Activated CD4-positive, alpha-beta T cell treated with anti-CD3 and anti-CD28 coated beads for 48 hours (primary cell): ENCODE results near the gene ARHGAP32.

Source experiments
- DNase-seq: peaks from one replicate; pipeline ENCODE4 v3.0.0-alpha.2; 2020

ARHGAP32 gene

GRCh38 chr11:128948583-128948982, 243.5 kb downstream of the ARHGAP32 start:
- no peak for DNase-seq

GRCh38 chr11:128947773-128948172, 244.4 kb downstream of the ARHGAP32 start:
- DNase-seq: no peak

GRCh38 chr11:128946648-128947047, 245.5 kb downstream of the ARHGAP32 start:
- DNase-seq: no peak

GRCh38 chr11:128943428-128943976, 248.6 kb downstream of the ARHGAP32 start:
- DNase-seq: no peak

DNA sequence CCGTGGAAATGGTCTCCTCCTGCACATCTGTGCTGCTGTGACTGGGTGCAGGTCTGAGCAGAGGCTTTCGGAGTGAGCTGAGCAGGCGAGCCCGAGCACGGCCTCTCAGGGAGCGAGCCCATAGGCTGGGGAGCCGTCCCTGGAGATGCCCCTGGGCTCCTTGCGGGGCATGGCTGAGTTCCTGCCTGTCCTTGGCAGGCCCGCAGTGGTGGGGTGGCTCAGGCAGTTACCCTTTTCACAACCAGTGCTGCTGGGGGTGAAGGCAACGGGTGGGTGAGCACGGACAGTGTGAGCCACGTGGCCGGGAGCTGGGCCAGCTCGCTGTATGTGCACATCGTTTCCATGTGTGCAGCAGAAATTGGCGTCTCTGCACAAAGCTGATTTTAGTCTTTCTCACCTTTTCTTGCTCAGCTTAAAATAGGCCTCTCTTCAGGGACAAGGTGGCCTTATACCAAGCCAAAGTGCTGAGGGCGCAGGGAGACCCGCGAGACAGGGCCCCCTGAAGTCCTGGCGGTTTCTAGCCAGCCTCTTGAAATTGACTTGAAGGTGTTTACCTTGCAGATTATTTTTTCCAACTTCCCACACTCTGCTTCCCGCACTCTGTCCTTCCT, 249.2 kb downstream of the ARHGAP32 start, which contains the start of gene TP53AIP1:
TSS of gene TP53AIP1 (minus strand) at position 55 of the 611 bp plus-strand sequence. CDS start 5,053 bp downstream, outside the sequence.
- no peak for DNase-seq

DNA sequence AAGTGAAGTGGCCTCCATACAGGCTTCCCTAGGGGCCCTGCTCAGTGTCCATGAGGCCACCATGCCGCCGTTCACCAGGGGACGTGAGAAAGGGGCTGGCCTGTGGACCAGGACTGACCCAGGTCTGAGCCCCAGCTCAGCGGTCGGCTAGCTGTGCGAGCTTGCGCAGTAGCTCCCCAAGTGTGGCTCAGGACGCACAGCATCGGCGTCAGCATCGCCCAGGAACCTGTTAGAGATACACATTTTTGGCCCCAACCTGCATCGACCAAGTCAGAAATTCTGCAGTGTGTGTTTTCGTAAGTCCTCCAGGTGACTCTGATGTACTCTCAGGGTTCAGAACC, 249.9 kb downstream of the ARHGAP32 start:
- no peak for DNase-seq

DNA sequence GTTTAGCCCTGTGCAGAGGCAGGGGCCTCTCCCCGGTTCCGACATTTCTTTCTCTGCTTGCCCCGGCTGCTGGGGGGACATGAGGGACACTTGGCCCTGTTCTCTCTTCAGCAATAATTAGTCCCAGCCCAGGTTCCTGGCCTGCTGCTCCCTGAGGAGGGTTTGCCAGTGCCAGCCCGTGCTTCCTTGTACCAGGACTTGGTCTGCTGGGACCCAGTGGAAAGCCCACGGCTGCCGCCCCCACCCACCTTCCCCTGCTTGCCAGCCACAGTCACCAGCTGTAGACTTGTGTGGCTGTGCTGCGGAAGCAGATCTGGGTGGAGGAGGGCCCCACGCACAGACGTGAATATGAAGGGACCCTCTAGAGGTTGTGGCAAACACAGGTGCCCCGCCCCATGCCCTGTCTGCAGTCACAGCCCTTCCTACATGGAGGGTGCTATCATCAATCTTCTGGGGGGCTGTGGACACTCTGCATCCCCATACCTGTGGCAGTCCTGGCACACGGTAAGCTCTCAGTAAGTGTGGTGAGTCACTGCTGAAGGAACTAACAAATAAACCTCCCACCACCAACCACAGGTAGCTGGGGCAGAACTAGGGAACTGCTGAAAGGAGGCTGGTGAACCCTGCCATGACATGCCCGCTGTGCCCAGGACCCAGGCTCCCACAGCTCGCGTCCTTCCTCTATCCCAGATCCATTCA, 250.4 kb downstream of the ARHGAP32 start:
- DNase-seq: no peak

DNA sequence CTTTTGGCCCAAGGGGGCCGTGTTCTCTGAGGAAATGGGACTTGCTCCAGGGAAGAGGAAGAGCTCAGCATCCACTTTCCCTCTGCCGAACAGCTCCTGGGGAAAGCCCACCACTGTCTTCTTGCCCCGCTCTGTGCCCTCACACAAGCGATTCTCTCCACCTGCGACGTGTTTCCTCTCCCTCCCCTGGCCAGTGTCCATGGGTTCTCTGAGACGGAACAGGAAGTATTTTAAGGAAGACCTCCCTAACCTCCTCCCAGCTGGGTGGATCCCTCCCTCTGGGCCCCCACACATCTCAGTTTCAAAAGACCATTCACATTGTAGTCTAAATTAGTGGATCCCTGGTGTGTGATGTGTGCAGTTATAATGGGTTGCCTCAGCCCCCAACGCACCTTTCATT, 251.0 kb downstream of the ARHGAP32 start:
- no peak for DNase-seq

- no peak for DNase-seq
These were observed 251.5 kb downstream of the ARHGAP32 start for GRCh38 chr11:128940603-128941002.

- no peak for DNase-seq
These were observed 252.0 kb downstream of the ARHGAP32 start for GRCh38 chr11:128940156-128940555.

GRCh38 chr11:128939591-128939990, 252.5 kb downstream of the ARHGAP32 start:
- DNase-seq: no peak

GRCh38 chr11:128938156-128938885, 253.8 kb downstream of the ARHGAP32 start:
- no peak for DNase-seq

DNA sequence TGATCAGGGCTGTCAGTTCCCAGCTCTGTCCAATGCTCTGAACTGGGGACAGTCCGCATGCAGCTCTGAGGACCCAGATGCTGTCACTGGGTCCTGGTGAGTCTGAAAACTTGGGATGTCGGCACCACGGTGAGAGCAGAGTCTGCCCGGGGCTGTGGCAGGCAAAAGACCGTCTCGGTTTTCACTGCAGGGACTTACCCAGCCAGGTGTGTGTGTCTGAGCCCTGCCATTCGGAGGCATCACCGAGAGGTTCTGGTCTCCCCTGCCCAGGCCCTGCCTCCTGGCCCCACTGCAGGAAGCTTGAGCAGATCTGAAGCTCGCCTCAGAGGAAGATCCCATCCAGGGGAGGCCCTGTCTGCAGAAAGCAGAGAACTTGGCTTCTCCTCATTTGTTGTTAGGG, 254.6 kb downstream of the ARHGAP32 start:
- DNase-seq: no peak

DNA sequence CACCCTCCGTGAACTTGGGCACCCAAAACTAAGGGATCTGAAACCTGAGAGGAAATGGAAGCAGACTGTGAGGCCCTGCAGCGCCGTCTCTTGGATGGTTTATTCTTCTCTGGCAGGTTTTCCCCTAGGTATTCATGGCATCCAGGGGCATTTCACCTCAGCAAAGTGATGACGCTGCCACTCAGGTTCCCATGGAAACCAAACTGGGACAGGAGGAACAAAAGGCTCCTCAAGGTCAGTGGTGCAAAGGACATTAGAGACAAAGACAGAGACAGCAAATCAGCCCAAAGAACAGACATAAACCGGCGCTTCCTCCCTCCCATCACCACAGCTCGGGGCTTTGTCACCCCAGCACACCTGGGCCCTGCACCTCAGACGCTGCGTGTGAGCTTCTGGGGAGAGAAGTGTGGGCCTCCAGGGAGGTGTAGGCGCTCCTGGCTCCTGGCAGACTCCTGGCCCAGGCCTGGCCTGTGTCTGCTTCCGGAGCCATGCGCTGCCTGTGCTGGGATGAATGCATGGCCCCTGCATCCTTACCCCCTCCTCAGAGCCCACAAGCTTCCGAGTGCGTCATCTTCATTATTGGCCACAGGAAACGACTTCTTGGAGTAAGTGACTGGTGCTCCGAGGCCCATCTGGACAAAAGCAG, 255.4 kb downstream of the ARHGAP32 start:
- DNase-seq: no peak

- no peak for DNase-seq
These were observed 257.2 kb downstream of the ARHGAP32 start for GRCh38 chr11:128934926-128935325.

GRCh38 chr11:128934351-128934750, 257.8 kb downstream of the ARHGAP32 start:
- no peak for DNase-seq

DNA sequence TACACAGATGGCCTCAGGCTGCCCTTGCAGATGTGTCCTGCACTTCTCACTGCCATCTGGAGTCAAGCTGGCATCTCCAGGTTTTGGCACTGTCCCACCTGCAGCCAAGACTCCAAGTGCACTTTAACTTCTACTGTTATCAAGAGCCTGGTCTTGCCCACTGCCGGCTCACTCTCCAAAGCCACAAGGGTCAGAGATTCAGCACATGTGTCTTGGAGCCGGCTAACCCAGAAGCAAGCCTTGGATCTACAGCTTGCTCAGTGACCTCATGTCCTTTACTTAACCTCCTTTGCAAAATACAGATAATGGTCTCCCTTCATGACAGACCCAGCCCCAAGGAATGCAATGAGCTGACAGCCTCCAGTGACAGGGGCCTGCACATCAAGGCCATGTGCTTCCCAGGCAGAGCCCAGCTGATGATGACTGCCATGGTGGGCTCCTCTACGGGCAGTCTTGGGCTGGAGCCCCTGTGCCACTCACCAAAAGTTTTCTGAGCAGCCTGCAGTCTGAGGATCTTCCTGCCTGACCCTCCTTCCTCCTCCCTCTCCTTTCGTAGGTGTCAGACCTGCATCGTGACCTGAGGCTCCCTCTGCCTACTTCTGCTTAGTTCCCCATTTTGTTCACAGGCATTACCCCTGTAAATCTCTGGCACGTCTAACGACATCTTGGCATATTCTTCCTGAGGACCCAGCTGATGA, 258.5 kb downstream of the ARHGAP32 start:
- no peak for DNase-seq

DNA sequence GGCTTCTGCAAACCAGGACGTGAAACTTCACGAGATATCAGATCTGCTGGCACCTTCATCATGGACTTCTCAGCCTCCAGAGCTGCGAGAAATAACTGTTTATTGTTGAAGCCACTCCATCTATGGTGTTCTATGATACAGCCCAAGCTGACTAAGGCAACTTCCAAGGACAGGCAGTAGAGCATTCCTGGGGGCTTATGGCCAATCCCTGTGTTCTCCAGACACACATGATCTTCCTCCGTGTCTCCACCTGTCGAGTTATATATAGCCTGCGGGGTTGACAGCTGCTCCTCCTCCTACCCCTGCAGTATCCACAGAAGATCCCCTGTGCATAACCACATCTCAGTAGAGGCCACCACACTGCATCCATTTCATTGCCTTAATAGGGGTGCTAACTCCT, 260.5 kb downstream of the ARHGAP32 start:
- no peak for DNase-seq

DNA sequence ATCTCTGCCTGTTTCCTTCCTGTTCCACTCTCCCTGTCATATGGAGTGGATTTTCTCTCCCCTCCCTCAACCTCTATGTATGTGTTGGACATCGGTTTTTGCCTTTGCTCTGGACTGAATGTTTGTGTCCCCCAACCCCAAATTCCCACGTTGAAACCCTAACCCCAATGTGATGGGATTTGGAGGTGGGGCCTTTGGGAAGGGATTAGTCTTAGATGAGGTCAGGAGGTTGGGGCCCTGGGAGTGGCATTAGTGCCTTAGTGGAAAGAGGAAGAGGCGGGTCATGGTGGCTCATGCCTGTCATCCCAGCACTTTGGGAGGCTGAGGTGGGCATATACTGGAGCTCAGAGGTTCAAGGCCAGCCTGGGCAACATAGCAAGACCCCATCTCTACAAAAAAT, 261.1 kb downstream of the ARHGAP32 start:
- DNase-seq: no peak

GRCh38 chr11:128929991-128930390, 262.1 kb downstream of the ARHGAP32 start:
- DNase-seq: no peak

DNA sequence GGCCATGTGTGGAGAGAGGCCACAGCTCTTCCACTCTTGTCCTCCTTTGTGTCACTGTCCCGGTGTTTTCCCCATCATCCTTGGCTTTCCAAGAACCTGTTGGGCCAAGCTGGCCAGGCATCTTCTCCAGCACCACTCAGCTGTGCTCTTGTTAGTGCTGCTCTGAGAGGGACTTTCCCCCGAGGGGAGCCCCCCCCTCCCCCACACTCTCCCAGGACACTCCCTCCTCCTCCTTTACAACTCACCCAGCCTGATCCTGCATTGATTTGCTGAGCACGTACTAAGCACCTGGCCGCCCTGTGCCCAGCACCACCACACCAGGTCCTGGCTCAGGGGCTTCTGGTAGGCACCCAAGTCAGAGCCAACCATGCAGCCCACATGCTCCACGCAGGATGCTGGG, 262.7 kb downstream of the ARHGAP32 start:
- peak; percentile 24 for DNase-seq

DNA sequence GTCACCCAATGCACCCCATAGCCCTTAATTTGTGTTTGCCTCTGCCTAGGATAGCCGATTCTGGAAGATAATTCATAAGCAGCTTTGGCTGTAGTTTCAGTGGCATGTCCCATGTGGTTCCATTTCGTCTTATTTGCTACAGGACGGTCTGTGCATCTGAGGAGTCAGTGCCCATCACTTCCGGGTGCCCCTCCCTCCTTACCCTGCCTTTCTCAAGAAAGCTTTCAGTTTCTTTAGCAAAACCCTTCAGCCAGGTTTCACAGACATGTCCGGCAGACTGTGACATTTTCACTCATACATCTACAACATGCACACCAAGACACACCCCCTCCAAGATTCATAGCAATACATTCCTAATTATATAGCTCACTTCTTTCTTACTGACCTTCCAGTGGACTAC, 263.7 kb downstream of the ARHGAP32 start:
- no peak for DNase-seq
